OCI-LY7 (cell line): ENCODE measurements around the gene RNGTT.

Experiments
- CTCF ChIP-seq: fragments of 200-600 bp; sonication (generic); conservative IDR thresholded peaks from 2 replicates; pipeline ENCODE4 v1.5.1; 2014; ENCODE audit warnings: mild to moderate bottlenecking, antibody characterized with exemption, low read length, moderate library complexity, mixed read lengths
- EZH2phosphoT487 ChIP-seq: fragments of 200-600 bp; sonication (generic); IDR thresholded peaks from 2 replicates; pipeline ENCODE4 v1.6.1; 2018; ENCODE audit warnings: low read depth, borderline replicate concordance, mild to moderate bottlenecking, mixed run types, antibody characterized with exemption, low read length, moderate library complexity, mixed read lengths

DNA sequence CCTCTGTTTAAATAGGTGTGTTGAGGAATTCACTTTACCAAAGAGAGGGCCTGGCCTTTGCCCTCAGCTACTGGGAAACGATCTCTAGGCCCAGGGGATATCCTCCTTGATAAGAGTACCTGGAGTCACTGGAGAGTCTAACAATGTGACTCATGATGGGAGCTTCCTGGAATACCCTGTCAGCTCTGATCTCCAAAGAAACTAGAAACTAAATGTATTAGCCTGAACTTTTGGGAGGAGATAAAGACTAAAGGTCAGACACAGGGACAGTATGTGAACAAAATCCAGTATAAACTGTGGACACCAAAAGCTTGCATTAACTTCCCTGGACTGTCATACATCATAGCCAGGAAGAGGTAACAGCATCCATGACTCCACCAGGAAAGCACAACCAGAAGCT lies 148.5 kb downstream of the RNGTT start:
- TF ChIP-seq CTCF, result no peak
- TF ChIP-seq EZH2phosphoT487, result no peak
